ENCODE measurements around the gene HPCA. TPM values are rescaled to one million over a fixed set of nuclear protein-coding genes. Genes with fewer than 3 reads are reported as not detected.

Gene HPCA
- total and polyA plus RNA-seq, 2 of the 13 experiments (the other 11 are each of a cell fraction or from before 2014, with no cell fraction given) = not detected

GRCh38 chr1:32886004-32886827 is at the start of gene HPCA (continued):
- peak; percentile 86; the same call in 1 of the 2 replicates for TF ChIP-seq ZNF614 (CRISPR knock-in tag; IDR thresholded peaks at IDR 0.05; ENCODE audit: borderline replicate concordance)
- peak; percentile 67 for TF ChIP-seq FOXA3 (CRISPR knock-in tag; IDR thresholded peaks at IDR 0.05)
- TF ChIP-seq HNRNPK (IDR thresholded peaks at IDR 0.05; ENCODE audit: low read depth, low read length, poor library complexity, severe bottlenecking) = peak; percentile 38
- TF ChIP-seq ARID2 (CRISPR knock-in tag; IDR thresholded peaks at IDR 0.05; ENCODE audit: borderline replicate concordance) = peak; percentile 96
- TF ChIP-seq RBM22 (optimal IDR thresholded peaks at IDR 0.05; ENCODE audit: low read length) = no peak
- peak; percentile 100 for TF ChIP-seq TSC22D2 (CRISPR knock-in tag; IDR thresholded peaks at IDR 0.05; ENCODE audit: borderline replicate concordance)
- no peak for TF ChIP-seq ZNF850 (CRISPR knock-in tag; conservative IDR thresholded peaks at IDR 0.05)
- no peak for TF ChIP-seq GATA4 (IDR thresholded peaks at IDR 0.05; ENCODE audit: borderline replicate concordance, low read depth)
- TF ChIP-seq ZBTB43 (CRISPR knock-in tag; conservative IDR thresholded peaks at IDR 0.05) = peak; percentile 97
- TF ChIP-seq ETS1 (CRISPR knock-in tag; IDR thresholded peaks at IDR 0.05) = peak; percentile 94; the same call in 1 of the 2 replicates
- peak; percentile 98 for TF ChIP-seq ZNF232 (CRISPR knock-in tag; IDR thresholded peaks at IDR 0.05; ENCODE audit: borderline replicate concordance)
- peak; percentile 63; the same call in 1 of the 2 replicates for TF ChIP-seq ZNF121 (CRISPR knock-in tag; IDR thresholded peaks at IDR 0.05)
- TF ChIP-seq KMT2A (CRISPR knock-in tag; IDR thresholded peaks at IDR 0.05) = peak; percentile 74
- TF ChIP-seq GFI1 (CRISPR knock-in tag; IDR thresholded peaks at IDR 0.05; ENCODE audit: borderline replicate concordance) = peak; percentile 80; the same call in 1 of the 2 replicates
- peak; percentile 97 for TF ChIP-seq ZNF230 (CRISPR knock-in tag; IDR thresholded peaks at IDR 0.05)
- TF ChIP-seq RNF219 (CRISPR knock-in tag; IDR thresholded peaks at IDR 0.05) = peak; percentile 84; the same call in 1 of the 2 replicates
- no peak for TF ChIP-seq ZNF512 (CRISPR knock-in tag; IDR thresholded peaks at IDR 0.05)
- peak; percentile 98 for TF ChIP-seq POGK (CRISPR knock-in tag; conservative IDR thresholded peaks at IDR 0.05)
- no peak for TF ChIP-seq MAFF (IDR thresholded peaks at IDR 0.05; ENCODE audit: low read depth, low read length)
- TF ChIP-seq RFX1 (IDR thresholded peaks at IDR 0.05) = no peak
- no peak for TF ChIP-seq ZNF10 (CRISPR knock-in tag; IDR thresholded peaks at IDR 0.05; ENCODE audit: borderline replicate concordance, low read depth)
